ENCODE data around the gene CDC42BPB. TPM values are rescaled to one million over a fixed set of nuclear protein-coding genes. Genes with fewer than 3 reads are reported as not detected.

CDC42BPB gene
- total RNA-seq, 1 donor from 2014 or later, result 116 TPM

- DNase-seq (ENCODE audit: low read depth) (no peak), FAIRE-seq (no peak)
- Mint-ChIP-seq H3K27me3 (ENCODE audit: low read depth, unreplicated experiment) (peaks cover 3% of the 10 kb centered on the region), H3K27ac (ENCODE audit: unreplicated experiment) (no peak overlapping the region), H3K9me3 (ENCODE audit: unreplicated experiment) (no peaks in the 10 kb centered on the region), H3K36me3 (ENCODE audit: low read depth, unreplicated experiment) (peaks cover 13% of the 10 kb centered on the region), H3K4me3 (ENCODE audit: unreplicated experiment) (no peak overlapping the region), H3K4me1 (ENCODE audit: low read depth, unreplicated experiment) (no peaks in the 10 kb centered on the region)
- Histone ChIP-seq H3K4me1 (ENCODE audit: insufficient read depth, low read length) (no peaks in the 10 kb centered on the region), H3K9ac (ENCODE audit: low read length) (no peak overlapping the region), H3K36me3 (ENCODE audit: insufficient read depth, low read length) (no peaks in the 10 kb centered on the region), H3K4me2 (ENCODE audit: low read length) (no peak overlapping the region), H2AFZ (ENCODE audit: low read depth, low read length) (no peak overlapping the region), H3K4me3 (ENCODE audit: insufficient read depth, low read depth, low read length) (no peak overlapping the region), H3K79me2 (ENCODE audit: insufficient read depth, low read length) (no peaks in the 10 kb centered on the region), H3K9me3 (ENCODE audit: insufficient read depth, low read depth, low read length) (no peaks in the 10 kb centered on the region), H3K27ac (ENCODE audit: low read depth, low read length) (no peak overlapping the region), H3K27me3 (ENCODE audit: insufficient read depth, low read length) (no peaks in the 10 kb centered on the region), H4K20me1 (ENCODE audit: insufficient read depth, low read length) (peaks cover 5% of the 10 kb centered on the region)
- TF ChIP-seq, protein P1, sequence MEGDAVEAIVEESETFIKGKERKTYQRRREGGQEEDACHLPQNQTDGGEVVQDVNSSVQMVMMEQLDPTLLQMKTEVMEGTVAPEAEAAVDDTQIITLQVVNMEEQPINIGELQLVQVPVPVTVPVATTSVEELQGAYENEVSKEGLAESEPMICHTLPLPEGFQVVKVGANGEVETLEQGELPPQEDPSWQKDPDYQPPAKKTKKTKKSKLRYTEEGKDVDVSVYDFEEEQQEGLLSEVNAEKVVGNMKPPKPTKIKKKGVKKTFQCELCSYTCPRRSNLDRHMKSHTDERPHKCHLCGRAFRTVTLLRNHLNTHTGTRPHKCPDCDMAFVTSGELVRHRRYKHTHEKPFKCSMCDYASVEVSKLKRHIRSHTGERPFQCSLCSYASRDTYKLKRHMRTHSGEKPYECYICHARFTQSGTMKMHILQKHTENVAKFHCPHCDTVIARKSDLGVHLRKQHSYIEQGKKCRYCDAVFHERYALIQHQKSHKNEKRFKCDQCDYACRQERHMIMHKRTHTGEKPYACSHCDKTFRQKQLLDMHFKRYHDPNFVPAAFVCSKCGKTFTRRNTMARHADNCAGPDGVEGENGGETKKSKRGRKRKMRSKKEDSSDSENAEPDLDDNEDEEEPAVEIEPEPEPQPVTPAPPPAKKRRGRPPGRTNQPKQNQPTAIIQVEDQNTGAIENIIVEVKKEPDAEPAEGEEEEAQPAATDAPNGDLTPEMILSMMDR (IDR thresholded peaks at IDR 0.05; ENCODE audit: insufficient read depth, low read depth, low read length), result no peak
- TF ChIP-seq EZH2 (IDR thresholded peaks at IDR 0.05; ENCODE audit: insufficient read depth, low read length), result no peak
These were observed 145.8 kb downstream of the CDC42BPB start for GRCh38 chr14:102911541-102911951.

- no peaks in the 10 kb centered on the region for H3K79me2 ChIP-seq (ENCODE audit: insufficient read depth, low read length)
- no peak overlapping the region for H3K27ac ChIP-seq (ENCODE audit: low read depth, low read length)
- H3K27me3 ChIP-seq (ENCODE audit: insufficient read depth, low read length), result no peaks in the 10 kb centered on the region
- DNase-seq (ENCODE audit: low read depth) (no peak), FAIRE-seq (no peak)
- H3K4me3 Mint-ChIP-seq (ENCODE audit: unreplicated experiment), result no peak overlapping the region
- H3K36me3 Mint-ChIP-seq (ENCODE audit: low read depth, unreplicated experiment), result peaks cover 18% of the 10 kb centered on the region
- no peaks in the 10 kb centered on the region for H3K9me3 Mint-ChIP-seq (ENCODE audit: unreplicated experiment)
- no peaks in the 10 kb centered on the region for H3K9me3 ChIP-seq (ENCODE audit: insufficient read depth, low read depth, low read length)
- H3K27ac Mint-ChIP-seq (ENCODE audit: unreplicated experiment), result no peak overlapping the region
- H3K4me1 ChIP-seq (ENCODE audit: insufficient read depth, low read length), result no peaks in the 10 kb centered on the region
- no peak overlapping the region for H3K4me2 ChIP-seq (ENCODE audit: low read length)
- no peak for TF ChIP-seq EZH2 (IDR thresholded peaks at IDR 0.05; ENCODE audit: insufficient read depth, low read length)
- TF ChIP-seq, protein P1 (IDR thresholded peaks at IDR 0.05; ENCODE audit: insufficient read depth, low read depth, low read length), result no peak
- H4K20me1 ChIP-seq (ENCODE audit: insufficient read depth, low read length), result peaks cover 5% of the 10 kb centered on the region
- no peaks in the 10 kb centered on the region for H3K4me1 Mint-ChIP-seq (ENCODE audit: low read depth, unreplicated experiment)
- no peaks in the 10 kb centered on the region for H3K27me3 Mint-ChIP-seq (ENCODE audit: low read depth, unreplicated experiment)
- no peak overlapping the region for H2AFZ ChIP-seq (ENCODE audit: low read depth, low read length)
- no peak overlapping the region for H3K9ac ChIP-seq (ENCODE audit: low read length)
- H3K4me3 ChIP-seq (ENCODE audit: insufficient read depth, low read depth, low read length), result no peak overlapping the region
- H3K36me3 ChIP-seq (ENCODE audit: insufficient read depth, low read length), result no peaks in the 10 kb centered on the region
These were observed 146.9 kb downstream of the CDC42BPB start for GRCh38 chr14:102910442-102910841.

DNA sequence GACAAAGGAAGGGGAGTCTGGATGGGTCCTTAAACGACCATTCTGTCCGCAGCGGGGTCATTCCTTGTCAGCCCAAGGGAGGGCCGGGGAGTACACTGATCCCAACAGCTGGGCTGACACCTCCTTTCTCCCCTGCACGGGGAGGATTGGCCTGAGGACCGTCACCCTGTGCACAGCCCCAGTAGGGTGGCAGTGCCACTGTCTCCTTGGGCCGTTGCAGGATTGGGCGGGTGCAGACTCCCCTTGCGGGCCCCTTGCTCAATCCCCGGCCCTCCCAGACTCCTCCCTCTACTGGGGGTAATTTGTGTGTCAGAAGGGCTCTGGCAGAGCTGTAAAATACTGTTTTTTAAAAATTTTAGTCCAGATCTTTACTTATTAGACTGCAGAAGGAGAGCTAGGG, 147.4 kb downstream of the CDC42BPB start:
- H3K27me3 ChIP-seq (ENCODE audit: insufficient read depth, low read length), result no peaks in the 10 kb centered on the region
- FAIRE-seq (no peak), DNase-seq (ENCODE audit: low read depth) (no peak)
- Mint-ChIP-seq H3K36me3 (ENCODE audit: low read depth, unreplicated experiment) (peaks cover 23% of the 10 kb centered on the region), H3K27me3 (ENCODE audit: low read depth, unreplicated experiment) (no peaks in the 10 kb centered on the region), H3K4me3 (ENCODE audit: unreplicated experiment) (no peak overlapping the region), H3K9me3 (ENCODE audit: unreplicated experiment) (no peaks in the 10 kb centered on the region), H3K27ac (ENCODE audit: unreplicated experiment) (no peak overlapping the region), H3K4me1 (ENCODE audit: low read depth, unreplicated experiment) (no peaks in the 10 kb centered on the region)
- no peak overlapping the region for H3K4me3 ChIP-seq (ENCODE audit: insufficient read depth, low read depth, low read length)
- H4K20me1 ChIP-seq (ENCODE audit: insufficient read depth, low read length), result peaks cover 5% of the 10 kb centered on the region
- H3K36me3 ChIP-seq (ENCODE audit: insufficient read depth, low read length), result no peaks in the 10 kb centered on the region
- TF ChIP-seq EZH2 (IDR thresholded peaks at IDR 0.05; ENCODE audit: insufficient read depth, low read length), result no peak
- TF ChIP-seq, protein P1 (IDR thresholded peaks at IDR 0.05; ENCODE audit: insufficient read depth, low read depth, low read length), result no peak
- no peak overlapping the region for H3K4me2 ChIP-seq (ENCODE audit: low read length)
- no peak overlapping the region for H3K9ac ChIP-seq (ENCODE audit: low read length)
- no peaks in the 10 kb centered on the region for H3K4me1 ChIP-seq (ENCODE audit: insufficient read depth, low read length)
- no peaks in the 10 kb centered on the region for H3K79me2 ChIP-seq (ENCODE audit: insufficient read depth, low read length)
- H3K9me3 ChIP-seq (ENCODE audit: insufficient read depth, low read depth, low read length), result no peaks in the 10 kb centered on the region
- H3K27ac ChIP-seq (ENCODE audit: low read depth, low read length), result no peak overlapping the region
- H2AFZ ChIP-seq (ENCODE audit: low read depth, low read length), result no peak overlapping the region
